Endothelial cell of umbilical vein (primary cell): ENCODE data around the gene DUS1L. TPM values are rescaled to one million over a fixed set of nuclear protein-coding genes. Genes with fewer than 3 reads are reported as not detected.
A peak's percentile ranks its signal among the peaks of the same experiment; 100 is the strongest.

Experiments
- BruUV-seq: library from RNA; stranded (reverse); fragments of 400-500 nt; replicated peaks from 2 replicates; lab custom pipeline; 2021; lab: Mats Ljungman, UMichigan
- CTCF ChIA-PET: fragments of 300-600, 350-600 bp; sonication (Branson Sonifier 250); formaldehyde crosslinking; loops from one replicate; lab custom pipeline; 2021; ENCODE audit warnings: antibody characterized with exemption, inconsistent platforms; lab: Charles Lee
- POLR2A ChIA-PET: fragments of 300-600, 350-600 bp; sonication (Branson Sonifier 250); formaldehyde crosslinking; loops from one replicate; lab custom pipeline; 2021; ENCODE audit warnings: antibody characterized with exemption, inconsistent platforms; lab: Charles Lee
- DNase-seq: peaks from one replicate; pipeline ENCODE4 v3.0.0-alpha.2; 2011; ENCODE audit warnings: low read depth, low spot score
- FAIRE-seq: peaks from 2 replicates; lab custom pipeline; 2011; peaks lifted over from hg19 to GRCh38; lab: Jason Lieb, UNC
- H2AFZ ChIP-seq: 2 replicates; pipeline ENCODE4 v1.6.0; 2012; ENCODE audit warnings: low read depth, low read length, control low read depth, inconsistent platforms
- H3K27ac ChIP-seq: 2 replicates; pipeline ENCODE4 v1.5.1; 2011; ENCODE audit warnings: low read depth, mild to moderate bottlenecking, control low read depth, low read length, moderate library complexity; ENCODE audit not compliant: insufficient read depth
- H3K27me3 ChIP-seq, 2 experiments: 2 replicates each; pipeline versions ENCODE4 v1.6.0 to v1.6.1; 2011; ENCODE audit warnings: low read length in 2 of 2, mixed read lengths in 1 of 2; ENCODE audit not compliant: control insufficient read depth in 2 of 2, insufficient read depth in 2 of 2
- H3K36me3 ChIP-seq, 2 experiments: 2 replicates in 1 of 2; 3 replicates in 1 of 2; pipeline ENCODE4 v1.5.1; 2011; ENCODE audit warnings: low read length in 2 of 2, mild to moderate bottlenecking in 1 of 2, moderate library complexity in 1 of 2; ENCODE audit not compliant: control insufficient read depth in 2 of 2, insufficient read depth in 2 of 2; ENCODE audit errors: extremely low read depth in 1 of 2
- H3K4me1 ChIP-seq: 3 replicates; pipeline ENCODE4 v1.5.1; 2011; ENCODE audit warnings: mild to moderate bottlenecking, low read length; ENCODE audit not compliant: control insufficient read depth, insufficient read depth; ENCODE audit errors: extremely low read depth
- H3K4me2 ChIP-seq: 2 replicates; pipeline ENCODE4 v1.6.1; 2011; ENCODE audit warnings: low read length, control low read depth, mixed read lengths; ENCODE audit not compliant: insufficient read depth
- H3K4me3 ChIP-seq, 3 experiments: fragments of 200-600 bp in 1 of 3; sonication (generic), shearing (Covaris generic) in 1 of 3; replicated peaks in 1 of 3; 2 replicates each; pipeline ENCODE4 v1.5.1; 2011 to 2016; ENCODE audit warnings: control low read depth in 3 of 3, low read length in 3 of 3, mild to moderate bottlenecking in 2 of 3, inconsistent platforms in 1 of 3, low read depth in 1 of 3, moderate library complexity in 1 of 3; ENCODE audit not compliant: insufficient read depth in 1 of 3
- H3K79me2 ChIP-seq: 2 replicates; pipeline ENCODE4 v1.6.0; 2012; ENCODE audit warnings: low read length, inconsistent platforms; ENCODE audit not compliant: control insufficient read depth, insufficient read depth
- H3K9ac ChIP-seq: replicated peaks from 2 replicates; pipeline ENCODE3; 2011; ENCODE audit warnings: low read length, control low read depth; ENCODE audit not compliant: insufficient read depth; ENCODE audit errors: extremely low read depth
- H3K9me1 ChIP-seq: replicated peaks from 3 replicates; pipeline ENCODE4 v1.6.0; 2011; ENCODE audit warnings: mild to moderate bottlenecking, low read length; ENCODE audit not compliant: control insufficient read depth, insufficient read depth; ENCODE audit errors: extremely low read depth
- H3K9me3 ChIP-seq: replicated peaks from 2 replicates; pipeline ENCODE4 v1.5.1; 2012; ENCODE audit warnings: low read length, inconsistent platforms; ENCODE audit not compliant: control insufficient read depth, insufficient read depth
- H4K20me1 ChIP-seq: replicated peaks from 2 replicates; pipeline ENCODE3; 2011; ENCODE audit warnings: mild to moderate bottlenecking, low read length; ENCODE audit not compliant: control insufficient read depth, insufficient read depth; ENCODE audit errors: extremely low read depth
- CTCF ChIP-seq, 2 donors: IDR thresholded peaks; 1 replicate in 1 of 2; 2 replicates in 1 of 2; pipeline ENCODE4 v1.5.1; 2011; ENCODE audit warnings: low read length in 2 of 2, mild to moderate bottlenecking in 2 of 2, moderate library complexity in 2 of 2, control low read depth in 1 of 2, inconsistent platforms in 1 of 2, low read depth in 1 of 2; ENCODE audit not compliant: insufficient read depth in 1 of 2; ENCODE audit errors: extremely low read depth in 1 of 2
- EZH2 ChIP-seq: IDR thresholded peaks from 2 replicates; pipeline ENCODE4 v1.6.1; 2012; ENCODE audit warnings: borderline replicate concordance, low read depth, mild to moderate bottlenecking, moderate library complexity, low read length, inconsistent platforms; ENCODE audit not compliant: severe bottlenecking
- FOS ChIP-seq: IDR thresholded peaks from 2 replicates; pipeline ENCODE4 v1.6.1; 2011; ENCODE audit warnings: mild to moderate bottlenecking, low read length, moderate library complexity, borderline replicate concordance; ENCODE audit not compliant: insufficient read depth
- GATA2 ChIP-seq: IDR thresholded peaks from 2 replicates; pipeline ENCODE4 v1.7.0; 2011; ENCODE audit warnings: low read depth, mild to moderate bottlenecking, moderate library complexity, mixed read lengths, low read length; ENCODE audit not compliant: insufficient read length, insufficient read depth
- JUN ChIP-seq: IDR thresholded peaks from 2 replicates; pipeline ENCODE4 v1.6.1; 2011; ENCODE audit warnings: borderline replicate concordance, low read depth; ENCODE audit not compliant: insufficient read length, insufficient read depth
- MAX ChIP-seq: IDR thresholded peaks from 2 replicates; pipeline ENCODE4 v1.6.1; 2011; ENCODE audit not compliant: insufficient read depth, insufficient read length
- MYC ChIP-seq: IDR thresholded peaks from one replicate; pipeline ENCODE4 v1.6.1; 2011; ENCODE audit warnings: mild to moderate bottlenecking, low read depth, low read length
- POLR2A ChIP-seq: IDR thresholded peaks from 2 replicates; pipeline ENCODE4 v1.6.1; 2012; ENCODE audit warnings: low read depth, mild to moderate bottlenecking, control low read depth, low read length
- POLR2AphosphoS5 ChIP-seq: IDR thresholded peaks from 2 replicates; pipeline ENCODE4 v1.6.1; 2012; ENCODE audit warnings: low read depth, mild to moderate bottlenecking, control low read depth, low read length, moderate library complexity; ENCODE audit not compliant: insufficient read depth
- dilution Hi-C: fragments of 300-500 bp; cut with MboI; formaldehyde crosslinking; loops from one replicate; pipeline ENCODE4 v1.15.0; 2019; ENCODE audit warnings: low sequenced_read_pairs; ENCODE audit not compliant: extremely low pct_ligation_motif_present
- intact Hi-C: fragments of 100-400 bp; cut with micrococcal nuclease; formaldehyde crosslinking; loops from one replicate; pipeline ENCODE4 v1.10.0; 2022
- polyA plus RNA-seq, 4 experiments: library from polyadenylated mRNA; depleted of rRNA in 3 of 4; stranded (reverse) in 3 of 4; unstranded in 1 of 4; fragments of >200 nt; gene quantifications; 2 replicates each; pipeline versions ENCODE4 v1.2.1 to v1.2.3, GENCODE V29; 2011 to 2012; ENCODE audit warnings: missing spikeins in 1 of 4
- total RNA-seq: library from RNA; stranded (reverse); gene quantifications from 2 replicates; pipeline ENCODE4 v1.2.3, GENCODE V29; 2021

Gene DUS1L
- total and polyA plus RNA-seq, 2 donors (not counting 3 experiments of a cell fraction or from before 2014, with no cell fraction given) = 60.1 to 92.9 TPM

GRCh38 chr17:82031885-82032627, 33.5 kb downstream of the DUS1L start:
- Histone ChIP-seq H3K79me2 (peaks cover 7% of the 10 kb centered on the region), H3K9me3 (no peaks in the 10 kb centered on the region), H3K27ac (no peak overlapping the region), H3K4me2 (peak overlapping the region; percentile 80), H3K4me1 (peaks cover 16% of the 10 kb centered on the region), H3K27me3 (no peaks in the 10 kb centered on the region), H3K9me1 (no peaks in the 10 kb centered on the region), H3K4me3 (peak overlapping the region; percentile 50 to 62 (median 59)), H2AFZ (peak overlapping the region; percentile 59), H3K36me3 (no peaks in the 10 kb centered on the region), H4K20me1 (no peaks in the 10 kb centered on the region), H3K9ac (no peak overlapping the region)
- no TSS peak for BruUV-seq
- intact Hi-C loops (loop anchor here (2.0 to 10.0 kb wide), 3 partner anchors 67 to 383 kb away; partner anchors contain the start of genes FASN, HEXD and OGFOD3), dilution Hi-C loops (no loop called here)
- POLR2A ChIA-PET = no interaction called here
- DNase-seq (no peak), FAIRE-seq (no peak)
- TF ChIP-seq GATA2 (no peak), JUN (no peak), EZH2 (no peak), POLR2A (no peak), MYC (no peak), FOS (no peak), MAX (no peak), CTCF (IDR thresholded peaks at IDR 0.05; ENCODE audit: extremely low read depth in 1 of 2, insufficient read depth in 1 of 2, low read depth in 1 of 2, low read length in 2 of 2) (no peak), POLR2AphosphoS5 (no peak)
- CTCF ChIA-PET = interaction anchor here (1.2 to 4.2 kb wide), 4 partner anchors 11 to 212 kb away, joined by 3 to 127 read pairs (median 21); partner anchors contain the start of genes CENPX and LRRC45
